Measurements from ENCODE around the gene RANBP3.

GRCh38 chr19:6018786-6019185 is 40.8 kb upstream of the RANBP3 start:
- TF ChIP-seq CTCF (conservative IDR thresholded peaks at IDR 0.05) (no peak), EZH2 (IDR thresholded peaks at IDR 0.05; ENCODE audit: low read depth) (no peak)

All from PC-9 (cell line).